HG03460 (cell line): ENCODE data around the gene GSK3B.
"Not testable (repeated sequence)": the region's sequence is repeated elsewhere in the genome, so short reads cannot be mapped to it uniquely, and the experiment has no call there.

Experiments used
- ATAC-seq: cut with Tn5 transposase; IDR thresholded peaks from one replicate; pipeline ENCODE4 v1.9.1; 2021; ENCODE audit not compliant: unreplicated experiment

GSK3B gene

GRCh38 chr3:119891944-119892721 lies 202.1 kb downstream of the GSK3B start:
- ATAC-seq = no peak

- not testable (repeated sequence) for ATAC-seq
These were observed 205.6 kb downstream of the GSK3B start for GRCh38 chr3:119888681-119889080.

- ATAC-seq = no peak
These were observed 208.3 kb downstream of the GSK3B start for GRCh38 chr3:119885746-119886530.

GRCh38 chr3:119884161-119884557 lies 210.1 kb downstream of the GSK3B start:
- ATAC-seq = no peak

- no peak for ATAC-seq
These were observed 210.6 kb downstream of the GSK3B start for GRCh38 chr3:119883461-119884160.

GRCh38 chr3:119880966-119881365 lies 213.3 kb downstream of the GSK3B start:
- ATAC-seq = no peak

GRCh38 chr3:119873646-119874045 lies 220.6 kb downstream of the GSK3B start:
- ATAC-seq = no peak

- no peak for ATAC-seq
These were observed 221.5 kb downstream of the GSK3B start for GRCh38 chr3:119872773-119873172.

- ATAC-seq = no peak
These were observed 222.7 kb downstream of the GSK3B start for GRCh38 chr3:119871571-119871970.

- ATAC-seq = no peak
These were observed 223.7 kb downstream of the GSK3B start for GRCh38 chr3:119870512-119870911.

- ATAC-seq = no peak
These were observed 229.8 kb downstream of the GSK3B start for GRCh38 chr3:119864476-119864875.

GRCh38 chr3:119862616-119863015 lies 231.6 kb downstream of the GSK3B start:
- ATAC-seq = no peak

GRCh38 chr3:119861681-119862080 lies 232.6 kb downstream of the GSK3B start:
- ATAC-seq = no peak

- no peak for ATAC-seq
These were observed 234.5 kb downstream of the GSK3B start for GRCh38 chr3:119859728-119860127.

GRCh38 chr3:119858957-119859356 lies 235.3 kb downstream of the GSK3B start:
- ATAC-seq = no peak

- ATAC-seq = no peak
These were observed 237.6 kb downstream of the GSK3B start for GRCh38 chr3:119856695-119857094.

GRCh38 chr3:119849126-119849525 lies 245.1 kb downstream of the GSK3B start:
- no peak for ATAC-seq

GRCh38 chr3:119841808-119842471 lies 252.3 kb downstream of the GSK3B start:
- ATAC-seq = no peak

- ATAC-seq = no peak
These were observed 258.7 kb downstream of the GSK3B start for GRCh38 chr3:119835556-119835955.

GRCh38 chr3:119834754-119835370 lies 259.4 kb downstream of the GSK3B start:
- ATAC-seq = no peak

- no peak for ATAC-seq
These were observed 262.3 kb downstream of the GSK3B start for GRCh38 chr3:119831941-119832371.
